ENCODE results near the gene COL17A1.

COL17A1 gene

DNA sequence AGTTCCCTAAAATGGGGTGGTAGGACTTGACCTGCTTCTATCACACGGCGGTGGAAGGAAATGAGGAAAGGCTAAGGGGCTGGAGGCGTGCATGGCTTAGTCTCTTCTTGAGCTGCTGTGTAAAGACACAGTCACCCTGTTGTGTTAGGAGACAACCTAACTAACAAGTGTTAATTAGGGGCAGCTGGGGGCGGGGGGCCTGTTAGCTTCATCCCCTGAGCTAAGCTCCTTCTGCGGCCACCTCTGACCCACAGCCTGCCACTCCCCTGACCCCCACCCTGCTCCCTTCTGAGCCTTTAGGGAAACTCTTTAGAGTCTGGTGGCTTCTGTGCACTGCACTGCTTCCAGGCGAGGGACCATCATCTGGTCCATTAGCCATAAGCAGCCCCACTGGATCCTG lies 28.0 kb downstream of the COL17A1 start:
- DNase-seq (ENCODE audit: low read depth): no peak
- TF ChIP-seq CTCF (conservative IDR thresholded peaks at IDR 0.05; ENCODE audit: low read length): no peak
- H3K4me3 ChIP-seq (ENCODE audit: low read length): no peak overlapping the region

- no peak for DNase-seq (ENCODE audit: low read depth)
- H3K4me3 ChIP-seq (ENCODE audit: low read length): no peak overlapping the region
- no peak for TF ChIP-seq CTCF (conservative IDR thresholded peaks at IDR 0.05; ENCODE audit: low read length)
Observed at GRCh38 chr10:104056619-104057273, 28.9 kb downstream of the COL17A1 start.

- no peak for TF ChIP-seq CTCF (conservative IDR thresholded peaks at IDR 0.05; ENCODE audit: low read length)
- H3K4me3 ChIP-seq (ENCODE audit: low read length): no peak overlapping the region
- DNase-seq (ENCODE audit: low read depth): peak; percentile 78
Observed at GRCh38 chr10:104054430-104054829, 31.2 kb downstream of the COL17A1 start.

GRCh38 chr10:104053201-104053600 lies 32.5 kb downstream of the COL17A1 start:
- no peak overlapping the region for H3K4me3 ChIP-seq (ENCODE audit: low read length)
- no peak for DNase-seq (ENCODE audit: low read depth)
- TF ChIP-seq CTCF (conservative IDR thresholded peaks at IDR 0.05; ENCODE audit: low read length): no peak

DNA sequence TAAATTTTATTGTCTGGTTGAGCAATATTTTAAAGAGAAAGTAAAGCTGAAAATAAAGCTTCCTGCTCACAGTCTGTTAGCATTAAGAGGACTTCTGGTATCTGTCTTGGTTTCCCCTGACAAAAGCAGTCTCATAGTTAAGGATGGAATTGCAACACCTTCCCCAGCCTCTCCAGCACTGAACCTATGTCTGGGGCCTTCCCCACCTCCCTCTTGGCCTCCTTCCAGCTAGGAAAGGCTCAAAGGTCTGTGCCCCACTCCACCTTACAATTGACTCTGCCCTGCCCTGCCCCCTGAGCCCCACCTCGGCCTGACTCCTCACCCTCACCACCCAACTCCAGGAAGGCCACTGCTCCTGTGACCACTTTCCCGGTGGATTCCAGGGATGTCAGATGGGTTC lies 33.2 kb downstream of the COL17A1 start:
- peak; percentile 17 for DNase-seq (ENCODE audit: low read depth)
- TF ChIP-seq CTCF (conservative IDR thresholded peaks at IDR 0.05; ENCODE audit: low read length): no peak
- H3K4me3 ChIP-seq (ENCODE audit: low read length): no peak overlapping the region

DNA sequence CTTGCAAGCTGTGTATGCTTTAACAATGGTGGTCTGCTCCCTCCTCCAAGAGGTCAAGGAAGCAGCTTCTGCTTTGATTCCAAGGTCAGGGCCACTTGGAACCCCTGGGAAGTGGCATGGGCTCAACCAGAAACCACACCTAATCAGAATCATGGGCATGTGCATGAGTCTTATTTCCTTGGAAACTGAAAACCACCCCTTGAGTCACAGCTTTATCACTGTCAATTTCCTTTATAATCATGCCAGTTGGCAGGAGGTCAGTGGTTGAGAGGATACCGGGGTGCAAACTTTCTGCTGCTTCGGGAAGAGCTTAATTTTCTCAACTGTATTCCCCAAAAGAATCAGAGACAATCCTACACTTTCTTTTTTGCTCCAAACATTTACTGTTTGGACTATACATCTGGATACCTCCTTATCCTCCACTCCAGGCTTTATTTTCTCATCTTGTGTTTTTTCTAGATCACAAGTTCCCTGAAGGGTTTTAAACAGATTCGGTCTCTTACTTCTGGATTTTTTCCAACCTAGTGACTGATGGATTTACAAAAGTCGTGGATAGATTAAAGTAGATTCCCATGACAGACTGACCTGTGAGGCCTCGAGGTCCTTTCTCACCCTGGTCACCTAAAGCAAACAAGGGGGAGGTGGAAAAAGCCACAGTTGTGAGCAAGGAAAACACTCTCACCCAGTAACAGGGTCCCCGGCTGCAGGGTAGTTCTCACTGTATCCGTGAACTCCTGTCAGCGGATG lies 36.0 kb downstream of the COL17A1 start:
- peak; percentile 56 for DNase-seq (ENCODE audit: low read depth)
- TF ChIP-seq CTCF (conservative IDR thresholded peaks at IDR 0.05; ENCODE audit: low read length): no peak
- no peak overlapping the region for H3K4me3 ChIP-seq (ENCODE audit: low read length)

DNA sequence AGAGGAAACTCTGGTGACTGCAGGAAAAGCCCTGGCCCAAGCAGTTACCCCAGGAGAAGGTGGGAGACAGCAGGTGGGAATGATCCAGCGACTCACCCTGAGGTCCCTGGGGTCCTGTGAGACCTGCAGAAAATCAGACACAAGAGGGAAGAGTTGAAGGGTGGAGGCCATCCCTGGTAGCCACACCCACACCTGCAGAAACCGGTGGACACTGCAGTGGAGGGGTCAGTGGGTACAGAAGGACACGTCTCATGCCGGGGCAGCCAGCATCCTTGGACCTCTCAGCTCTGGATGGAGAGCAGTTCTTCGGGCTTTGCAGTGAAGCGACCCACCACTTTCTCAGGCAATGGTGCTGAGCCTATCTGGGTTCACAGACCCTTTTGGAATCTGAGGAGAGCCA lies 39.0 kb downstream of the COL17A1 start:
- H3K4me3 ChIP-seq (ENCODE audit: low read length): no peak overlapping the region
- no peak for DNase-seq (ENCODE audit: low read depth)
- TF ChIP-seq CTCF (conservative IDR thresholded peaks at IDR 0.05; ENCODE audit: low read length): no peak
